ENCODE measurements around the gene FGFBP1. TPM values are rescaled to one million over a fixed set of nuclear protein-coding genes. Genes with fewer than 3 reads are reported as not detected.

The FGFBP1 gene
- total RNA-seq, 1 experiment from 2014 or later: 30.8 TPM

DNA sequence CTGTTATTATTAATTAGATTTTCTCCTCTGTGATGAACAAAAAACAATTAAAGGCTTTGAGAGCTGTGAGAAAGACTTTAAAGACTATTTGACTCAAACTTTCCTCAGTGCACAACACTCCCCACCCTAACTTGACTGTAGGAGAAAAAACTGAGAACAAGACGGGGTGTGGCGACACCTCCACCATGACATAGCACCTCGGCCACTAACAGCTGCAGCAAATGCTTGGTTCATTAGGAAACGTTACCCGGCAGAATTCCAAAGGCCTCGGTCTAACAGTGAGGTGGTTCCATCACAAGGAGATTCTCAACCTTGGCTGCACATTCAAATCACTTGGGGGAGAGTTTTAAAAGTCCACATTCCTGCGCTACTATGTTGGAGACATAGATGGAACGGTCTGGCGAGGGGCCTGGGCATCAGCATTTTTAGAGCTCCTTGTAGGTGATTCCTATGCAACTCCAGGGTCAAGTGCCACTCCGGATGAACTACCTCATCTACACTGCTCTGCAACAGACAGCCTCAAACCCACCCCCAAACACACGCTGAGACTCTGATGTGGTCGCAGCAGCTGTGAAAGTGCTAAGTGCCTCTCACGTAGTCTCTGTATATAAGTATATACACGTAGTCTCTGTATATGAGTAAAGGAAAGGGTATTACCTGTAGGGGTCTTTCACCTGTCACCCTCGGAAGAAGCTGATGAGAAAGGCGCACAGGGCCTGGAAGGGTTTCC lies 23.4 kb upstream of the FGFBP1 start:
- no peak for DNase-seq
- intact Hi-C loops (cut with micrococcal nuclease; ENCODE audit: unreplicated experiment): no loop called here
- H3K27me3 ChIP-seq (ENCODE audit: insufficient read depth, low read depth): no peaks in the 10 kb centered on the region; the same call in 1 of the 2 replicates
- H3K4me2 ChIP-seq: no peak overlapping the region
- no peak overlapping the region for H2AFZ ChIP-seq
- TF ChIP-seq EZH2 (IDR thresholded peaks at IDR 0.05; ENCODE audit: low read depth): no peak
- TF ChIP-seq, protein P1, sequence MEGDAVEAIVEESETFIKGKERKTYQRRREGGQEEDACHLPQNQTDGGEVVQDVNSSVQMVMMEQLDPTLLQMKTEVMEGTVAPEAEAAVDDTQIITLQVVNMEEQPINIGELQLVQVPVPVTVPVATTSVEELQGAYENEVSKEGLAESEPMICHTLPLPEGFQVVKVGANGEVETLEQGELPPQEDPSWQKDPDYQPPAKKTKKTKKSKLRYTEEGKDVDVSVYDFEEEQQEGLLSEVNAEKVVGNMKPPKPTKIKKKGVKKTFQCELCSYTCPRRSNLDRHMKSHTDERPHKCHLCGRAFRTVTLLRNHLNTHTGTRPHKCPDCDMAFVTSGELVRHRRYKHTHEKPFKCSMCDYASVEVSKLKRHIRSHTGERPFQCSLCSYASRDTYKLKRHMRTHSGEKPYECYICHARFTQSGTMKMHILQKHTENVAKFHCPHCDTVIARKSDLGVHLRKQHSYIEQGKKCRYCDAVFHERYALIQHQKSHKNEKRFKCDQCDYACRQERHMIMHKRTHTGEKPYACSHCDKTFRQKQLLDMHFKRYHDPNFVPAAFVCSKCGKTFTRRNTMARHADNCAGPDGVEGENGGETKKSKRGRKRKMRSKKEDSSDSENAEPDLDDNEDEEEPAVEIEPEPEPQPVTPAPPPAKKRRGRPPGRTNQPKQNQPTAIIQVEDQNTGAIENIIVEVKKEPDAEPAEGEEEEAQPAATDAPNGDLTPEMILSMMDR (conservative IDR thresholded peaks at IDR 0.05): no peak
- H3K79me2 ChIP-seq (ENCODE audit: low read depth): no peaks in the 10 kb centered on the region
- ChIA-PET POLR2A (ENCODE audit: unreplicated experiment) (no interaction called here), CTCF (no interaction called here)
- H3K9me2 ChIP-seq (ENCODE audit: insufficient read depth): no peaks in the 10 kb centered on the region
- no peaks in the 10 kb centered on the region for H3F3A ChIP-seq (ENCODE audit: insufficient read depth, low read depth)
- no peaks in the 10 kb centered on the region for H3K36me3 ChIP-seq (ENCODE audit: low read depth)
- no peaks in the 10 kb centered on the region for H3K9me3 ChIP-seq (ENCODE audit: insufficient read depth, low read depth)
- no peak overlapping the region for H3K27ac ChIP-seq
- no peak overlapping the region for H3K4me3 ChIP-seq
- no TSS peak for BruUV-seq (replicated peaks)
- no peaks in the 10 kb centered on the region for H4K20me1 ChIP-seq (ENCODE audit: insufficient read depth)
- H3K4me1 ChIP-seq (replicated peaks; ENCODE audit: insufficient read depth): no peaks in the 10 kb centered on the region

DNA sequence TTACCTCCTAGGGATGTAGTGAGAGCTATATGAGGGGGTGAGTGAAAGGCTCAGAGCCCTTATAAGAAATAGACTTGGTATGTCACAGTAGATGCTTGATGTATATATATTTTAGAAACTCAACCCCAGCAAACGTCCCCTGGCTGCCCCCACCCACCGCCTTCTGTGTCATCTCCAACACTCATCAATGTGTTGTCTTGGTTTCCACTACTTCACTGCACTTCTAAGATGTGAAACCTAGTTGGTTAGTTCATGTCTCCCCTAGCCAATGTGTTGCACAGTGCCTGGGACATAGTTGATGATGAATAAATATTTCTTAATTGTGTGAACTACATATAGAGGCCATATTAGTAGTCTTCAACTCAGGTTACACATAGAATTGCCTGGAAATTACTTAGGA lies 20.0 kb upstream of the FGFBP1 start:
- no peaks in the 10 kb centered on the region for H3F3A ChIP-seq (ENCODE audit: insufficient read depth, low read depth)
- no peak overlapping the region for H3K27ac ChIP-seq
- TF ChIP-seq, protein P1 (conservative IDR thresholded peaks at IDR 0.05): no peak
- TF ChIP-seq EZH2 (IDR thresholded peaks at IDR 0.05; ENCODE audit: low read depth): no peak
- no peak for DNase-seq
- peaks cover 8% of the 10 kb centered on the region; the same call in 1 of the 2 replicates for H3K9me3 ChIP-seq (ENCODE audit: insufficient read depth, low read depth)
- no peak overlapping the region for H3K4me3 ChIP-seq
- H4K20me1 ChIP-seq (ENCODE audit: insufficient read depth): no peaks in the 10 kb centered on the region
- H3K36me3 ChIP-seq (ENCODE audit: low read depth): no peaks in the 10 kb centered on the region
- ChIA-PET CTCF (no interaction called here), POLR2A (ENCODE audit: unreplicated experiment) (no interaction called here)
- intact Hi-C loops (cut with micrococcal nuclease; ENCODE audit: unreplicated experiment): loop anchor here (5.0 kb wide), 1 partner anchor 239 kb away; no protein-coding TSS in a partner anchor
- no peaks in the 10 kb centered on the region for H3K79me2 ChIP-seq (ENCODE audit: low read depth)
- no peaks in the 10 kb centered on the region for H3K27me3 ChIP-seq (ENCODE audit: insufficient read depth, low read depth)
- no peak overlapping the region for H2AFZ ChIP-seq
- H3K9me2 ChIP-seq (ENCODE audit: insufficient read depth): no peaks in the 10 kb centered on the region
- no TSS peak for BruUV-seq (replicated peaks)
- H3K4me1 ChIP-seq (replicated peaks; ENCODE audit: insufficient read depth): peaks cover 5% of the 10 kb centered on the region; the same call in 1 of the 2 replicates
- H3K4me2 ChIP-seq: no peak overlapping the region

DNA sequence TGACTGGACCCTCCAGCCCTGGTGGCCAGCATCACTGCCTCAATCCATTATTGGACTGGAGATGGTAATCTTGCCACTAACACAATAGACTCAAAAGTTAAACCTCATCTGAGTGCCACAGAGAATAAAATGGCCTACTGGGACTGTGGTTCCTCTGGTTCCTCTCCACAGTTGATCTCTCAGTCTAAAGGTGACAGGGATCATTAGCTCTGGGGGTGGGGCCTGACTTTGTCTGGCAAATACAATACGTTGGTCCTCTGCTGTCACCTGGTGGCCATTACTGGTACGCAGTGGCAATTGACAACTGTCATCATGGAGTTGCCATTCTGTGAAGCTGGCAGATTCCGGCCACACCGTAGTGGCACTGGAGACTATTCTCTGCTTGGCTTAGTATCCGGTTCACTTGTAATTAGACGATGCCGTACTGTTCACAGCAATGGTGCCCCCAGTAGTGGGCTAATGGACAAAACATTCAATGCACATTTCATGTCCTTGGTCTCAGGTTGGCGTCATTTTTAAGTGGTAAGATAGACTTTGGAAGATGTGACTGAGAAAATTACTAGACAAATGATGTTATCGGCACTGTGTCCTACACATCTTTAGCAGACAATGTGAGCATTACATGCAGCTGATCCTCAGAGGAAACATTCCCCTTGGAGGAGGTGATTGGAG lies 17.8 kb upstream of the FGFBP1 start:
- no peak overlapping the region for H2AFZ ChIP-seq

More for the DNA sequence above, 17.8 kb upstream of the FGFBP1 start:
- Histone ChIP-seq H3K4me3 (no peak overlapping the region), H3K27me3 (ENCODE audit: insufficient read depth, low read depth) (no peaks in the 10 kb centered on the region), H3K9me2 (ENCODE audit: insufficient read depth) (no peaks in the 10 kb centered on the region), H3K4me2 (no peak overlapping the region), H3K79me2 (ENCODE audit: low read depth) (no peaks in the 10 kb centered on the region), H3K4me1 (replicated peaks; ENCODE audit: insufficient read depth) (peaks cover 5% of the 10 kb centered on the region; the same call in 1 of the 2 replicates), H3K27ac (no peak overlapping the region), H3K9me3 (ENCODE audit: insufficient read depth, low read depth) (peaks cover 8% of the 10 kb centered on the region; the same call in 1 of the 2 replicates), H4K20me1 (ENCODE audit: insufficient read depth) (no peaks in the 10 kb centered on the region), H3F3A (ENCODE audit: insufficient read depth, low read depth) (no peaks in the 10 kb centered on the region), H3K36me3 (ENCODE audit: low read depth) (no peaks in the 10 kb centered on the region)
- no TSS peak for BruUV-seq (replicated peaks)
- no peak for TF ChIP-seq EZH2 (IDR thresholded peaks at IDR 0.05; ENCODE audit: low read depth)
- TF ChIP-seq, protein P1 (conservative IDR thresholded peaks at IDR 0.05): peak; percentile 93
- CTCF ChIA-PET: interaction anchor here (0.7 to 1.6 kb wide), 6 partner anchors 50 to 477 kb away, joined by 3 to 30 read pairs (median 8); no protein-coding TSS in a partner anchor
- POLR2A ChIA-PET (ENCODE audit: unreplicated experiment): interaction anchor here (0.7 kb wide), 1 partner anchor 56 kb away, joined by 5 read pairs; no protein-coding TSS in a partner anchor
- DNase-seq: peak; percentile 66 to 73
- intact Hi-C loops (cut with micrococcal nuclease; ENCODE audit: unreplicated experiment): loop anchor here (1.0 to 5.0 kb wide), 6 partner anchors 44 to 241 kb away; no protein-coding TSS in a partner anchor
